C4-2B (cell line): ENCODE measurements around the gene ITIH4.
"Not testable (repeated sequence)": the region's sequence is repeated elsewhere in the genome, so short reads cannot be mapped to it uniquely, and the experiment has no call there.

Source experiments
- H3K27ac ChIP-seq: fragments of 450-650 bp; 2 replicates; pipeline ENCODE4 v1.5.1; 2017
- CTCF ChIP-seq: fragments of 450-650 bp; conservative IDR thresholded peaks from 2 replicates; pipeline ENCODE4 v1.5.1; 2017; ENCODE audit warnings: mild to moderate bottlenecking
- ZFX ChIP-seq: fragments of 450-650 bp; IDR thresholded peaks from 2 replicates; pipeline ENCODE4 v1.6.1; 2017

Gene ITIH4

GRCh38 chr3:52782412-52783210 is 47.9 kb downstream of the ITIH4 start:
- no peak overlapping the region for H3K27ac ChIP-seq
- TF ChIP-seq ZFX (no peak), CTCF (no peak)

- no peak overlapping the region for H3K27ac ChIP-seq
- TF ChIP-seq ZFX (no peak), CTCF (no peak)
Measured at GRCh38 chr3:52781741-52782140, 48.7 kb downstream of the ITIH4 start.

GRCh38 chr3:52779837-52780585 is 50.5 kb downstream of the ITIH4 start:
- H3K27ac ChIP-seq, result no peak overlapping the region
- TF ChIP-seq CTCF (no peak), ZFX (no peak)

DNA sequence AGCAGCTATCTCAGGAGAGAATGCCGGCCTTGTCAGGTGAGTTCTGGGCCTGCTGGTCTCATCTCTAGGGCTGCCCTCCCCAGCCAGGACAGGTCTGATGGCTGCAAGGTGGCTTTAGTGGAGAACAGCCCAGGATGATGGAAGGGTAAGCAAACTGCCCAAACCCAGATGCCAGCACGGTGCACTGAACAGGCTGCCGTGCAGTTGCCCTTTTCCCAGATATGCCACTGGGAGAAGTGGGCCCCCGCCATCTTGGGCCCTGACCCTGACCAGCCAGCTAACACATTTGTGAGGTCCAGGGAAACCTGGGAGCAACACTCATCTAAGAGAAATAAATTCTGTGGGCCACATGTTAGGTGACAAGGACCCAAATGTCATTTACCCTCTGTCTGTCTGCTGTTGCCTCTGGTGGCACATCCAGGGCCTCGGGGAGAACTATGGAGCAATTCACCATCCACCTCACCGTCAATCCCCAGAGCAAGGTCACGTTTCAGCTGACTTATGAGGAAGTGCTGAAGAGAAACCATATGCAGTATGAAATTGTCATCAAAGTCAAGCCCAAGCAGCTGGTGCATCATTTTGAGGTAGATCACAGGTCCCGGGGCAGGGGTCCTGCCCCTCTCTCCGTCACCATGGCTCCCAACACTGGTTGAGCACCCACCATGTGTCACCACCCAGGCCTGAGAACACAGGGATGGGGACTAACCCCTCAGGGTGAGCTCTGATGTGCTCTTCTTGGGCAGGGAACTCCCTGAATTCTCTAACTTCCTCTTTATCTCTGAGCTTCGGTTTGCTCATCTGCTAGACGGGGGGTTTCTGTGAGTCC is 51.2 kb downstream of the ITIH4 start:
- H3K27ac ChIP-seq, result no peak overlapping the region
- TF ChIP-seq CTCF, result no peak
- TF ChIP-seq ZFX, result no peak

DNA sequence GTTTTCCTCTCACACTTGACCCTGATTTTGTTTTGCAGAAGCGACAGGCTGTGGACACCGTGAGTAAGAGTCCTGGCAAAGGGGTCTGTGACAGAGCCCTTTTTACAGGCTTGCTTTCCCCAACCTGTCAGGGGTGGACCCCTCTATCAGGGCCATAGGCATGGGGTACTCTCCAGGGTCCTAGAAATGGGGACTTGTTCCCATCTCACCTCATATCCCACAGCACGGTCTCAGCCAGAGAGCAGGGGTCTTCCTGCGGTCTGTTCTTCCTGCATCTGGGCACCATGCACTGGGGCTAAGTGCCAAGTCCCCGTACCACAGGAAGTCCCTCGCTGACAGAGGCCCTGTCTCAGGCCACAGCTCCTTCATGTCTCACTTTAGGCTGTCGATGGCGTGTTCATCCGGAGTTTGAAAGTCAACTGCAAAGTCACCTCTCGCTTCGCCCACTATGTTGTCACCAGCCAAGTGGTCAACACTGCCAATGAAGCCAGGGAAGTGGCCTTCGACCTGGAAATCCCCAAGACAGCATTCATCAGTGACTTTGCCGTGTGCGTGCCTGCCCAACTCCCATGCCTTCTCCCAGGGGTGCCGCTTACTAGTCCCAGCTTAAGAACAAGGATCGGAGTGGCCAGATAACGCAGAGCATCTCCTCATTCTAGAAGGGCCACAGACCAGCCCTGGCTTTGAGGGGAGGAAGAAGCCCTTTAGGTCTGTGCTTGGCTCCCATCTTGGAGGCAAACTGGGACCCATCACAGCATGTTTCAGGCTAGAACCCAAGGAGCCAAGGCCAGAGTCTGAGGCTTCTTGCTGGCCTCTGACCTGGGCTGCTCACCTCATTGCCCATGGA is 52.3 kb downstream of the ITIH4 start:
- H3K27ac ChIP-seq, result no peak overlapping the region
- no peak for TF ChIP-seq ZFX

DNA sequence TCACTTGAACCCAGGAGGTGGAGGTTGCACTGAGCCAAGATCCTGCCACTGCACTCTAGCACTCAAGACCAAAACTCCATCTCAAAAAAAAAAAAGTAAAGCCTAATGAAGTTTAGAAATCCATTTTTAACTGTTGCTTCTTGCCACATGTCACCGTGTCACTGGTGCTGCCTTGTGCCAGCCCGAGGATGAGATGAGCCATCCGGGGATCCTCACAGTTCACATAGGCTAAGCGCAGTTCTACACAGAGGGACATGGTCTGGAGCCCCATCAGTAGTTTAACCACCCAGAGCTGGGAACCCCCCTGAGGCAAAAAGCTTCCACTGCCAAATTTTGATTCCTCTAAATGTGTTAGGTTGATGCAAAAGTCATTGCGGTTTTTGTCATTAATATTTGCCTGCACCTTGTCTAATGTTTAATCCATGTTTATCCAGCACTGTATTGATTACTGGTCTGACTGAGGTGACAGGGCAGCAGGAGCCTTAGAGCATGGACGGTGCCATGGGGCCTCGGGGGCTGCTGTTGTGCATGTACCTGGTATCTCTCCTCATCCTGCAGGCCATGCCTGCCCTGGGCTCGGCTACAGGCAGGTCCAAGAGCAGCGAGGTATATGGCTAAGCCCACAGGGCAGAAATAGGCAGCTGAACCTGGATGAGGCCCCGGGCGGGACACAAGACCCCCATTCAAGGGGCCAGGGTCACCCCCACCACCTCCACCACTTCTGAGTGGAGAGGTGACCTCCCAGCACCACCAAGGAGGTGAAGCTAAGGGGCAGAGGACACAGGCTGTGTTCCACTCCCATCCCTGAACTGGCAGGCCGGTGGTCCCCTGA is 53.1 kb downstream of the ITIH4 start, which contains the start of gene ITIH1:
Gene ITIH1, plus strand, starts transcription at position 473 of the 832 bp plus-strand sequence. Its CDS starts 17 bp downstream, at position 490.
- no peak for TF ChIP-seq ZFX
- no peak within 1 kb of the TSS for H3K27ac ChIP-seq

GRCh38 chr3:52776486-52776885 is 54.0 kb downstream of the ITIH4 start:
- H3K27ac ChIP-seq, result not testable (repeated sequence)

DNA sequence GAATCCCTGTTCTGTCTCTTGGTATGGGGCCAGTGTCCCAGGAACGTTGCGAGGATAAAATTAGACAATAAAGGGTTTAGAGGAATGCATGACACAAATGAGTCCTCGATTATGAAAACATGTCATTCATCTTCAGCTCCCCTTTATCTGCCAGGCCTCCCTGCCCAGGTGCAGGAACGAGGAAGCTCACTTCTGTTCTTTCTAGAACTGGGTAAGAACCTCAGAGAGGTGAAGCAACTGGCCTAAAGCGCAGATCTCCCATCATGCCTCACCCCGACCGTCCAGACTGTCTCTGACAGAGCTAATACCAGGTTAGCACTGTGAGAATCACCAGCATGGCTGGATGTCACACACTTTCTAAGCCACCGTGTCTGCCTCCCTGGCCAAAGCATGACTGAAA is 54.6 kb downstream of the ITIH4 start:
- TF ChIP-seq CTCF, result no peak
- no peak for TF ChIP-seq ZFX

More for the DNA sequence above, 54.6 kb downstream of the ITIH4 start:
- no peak overlapping the region for H3K27ac ChIP-seq
